Cardiac muscle cell (in vitro differentiated cells and primary cell): ENCODE measurements around the gene KCNMA1. TPM values are rescaled to one million over a fixed set of nuclear protein-coding genes. Genes with fewer than 3 reads are reported as not detected.

Source experiments
- DNase-seq, 2 donors: peaks; one replicate each; pipeline versions ENCODE4 v3.0.0 to v3.0.0-alpha.2; 2010 to 2017; ENCODE audit warnings: low read depth in 1 of 2, low spot score in 1 of 2
- H3K27ac ChIP-seq: fragments of 200-600 bp; sonication (generic); 2 replicates; pipeline ENCODE4 v1.5.1; 2016
- H3K27me3 ChIP-seq: fragments of 200-600 bp; sonication (generic); 2 replicates; pipeline ENCODE4 v1.6.0; 2016; ENCODE audit warnings: control low read depth
- H3K36me3 ChIP-seq: fragments of 200-600 bp; sonication (generic); 2 replicates; pipeline ENCODE4 v1.5.1; 2016; ENCODE audit warnings: control low read depth
- H3K4me1 ChIP-seq: fragments of 200-600 bp; sonication (generic); 2 replicates; pipeline ENCODE4 v1.8.1; 2017; ENCODE audit warnings: low read depth, mild to moderate bottlenecking, mixed run types
- H3K4me3 ChIP-seq: fragments of 200-600 bp; sonication (generic); 2 replicates; pipeline ENCODE4 v1.5.1; 2016; ENCODE audit warnings: mild to moderate bottlenecking
- H3K9me3 ChIP-seq: fragments of 200-600 bp; sonication (generic); 2 replicates; pipeline ENCODE4 v1.5.1; 2017; ENCODE audit warnings: low read depth, mild to moderate bottlenecking, control low read depth
- CTCF ChIP-seq: IDR thresholded peaks from 2 replicates; pipeline ENCODE4 v1.5.1; 2012; ENCODE audit warnings: low read depth, mild to moderate bottlenecking, low read length
- polyA plus RNA-seq: library from polyadenylated mRNA; unstranded; fragments of >200 nt; fragmentation: Nextera tagmentation; extraction: Ambion mirVana; gene quantifications from 2 replicates; pipeline ENCODE4 v1.2.1, GENCODE V29; 2016
- total RNA-seq: library from RNA; depleted of rRNA; stranded (reverse); fragments of >200 nt; gene quantifications from 2 replicates; pipeline ENCODE4 v1.2.3, GENCODE V29; 2016

KCNMA1 gene
- total and polyA plus RNA-seq, 2 experiments from 2014 or later, result 1.8 to 1.9 TPM

- H3K4me3 ChIP-seq, result peak overlapping the region; percentile 70
- peaks cover 4% of the 10 kb centered on the region for H3K4me1 ChIP-seq
- H3K27ac ChIP-seq, result no peak overlapping the region
- DNase-seq, result no peak
- H3K27me3 ChIP-seq, result peaks cover 98% of the 10 kb centered on the region
- H3K9me3 ChIP-seq, result no peaks in the 10 kb centered on the region
- H3K36me3 ChIP-seq, result no peaks in the 10 kb centered on the region
- no peak for TF ChIP-seq CTCF
Observed at GRCh38 chr10:77636282-77636966, 1.2 kb downstream of the KCNMA1 start.

GRCh38 chr10:77635402-77636227, 2.0 kb downstream of the KCNMA1 start:
- TF ChIP-seq CTCF, result no peak
- H3K27ac ChIP-seq, result no peak overlapping the region
- H3K4me1 ChIP-seq, result peaks cover 4% of the 10 kb centered on the region
- H3K4me3 ChIP-seq, result no peak overlapping the region
- H3K36me3 ChIP-seq, result no peaks in the 10 kb centered on the region
- no peaks in the 10 kb centered on the region for H3K9me3 ChIP-seq
- DNase-seq, result no peak
- H3K27me3 ChIP-seq, result peaks cover 90% of the 10 kb centered on the region

- peaks cover 83% of the 10 kb centered on the region for H3K27me3 ChIP-seq
- H3K36me3 ChIP-seq, result no peaks in the 10 kb centered on the region
- no peak for DNase-seq
- H3K4me1 ChIP-seq, result peaks cover 4% of the 10 kb centered on the region
- no peaks in the 10 kb centered on the region for H3K9me3 ChIP-seq
- no peak for TF ChIP-seq CTCF
- no peak overlapping the region for H3K27ac ChIP-seq
- H3K4me3 ChIP-seq, result no peak overlapping the region
Observed at GRCh38 chr10:77634939-77635338, 2.7 kb downstream of the KCNMA1 start.

- Histone ChIP-seq H3K27me3 (peaks cover 70% of the 10 kb centered on the region), H3K9me3 (no peaks in the 10 kb centered on the region), H3K4me1 (peaks cover 4% of the 10 kb centered on the region), H3K4me3 (no peak overlapping the region), H3K27ac (no peak overlapping the region), H3K36me3 (no peaks in the 10 kb centered on the region)
- TF ChIP-seq CTCF, result no peak
- DNase-seq, result no peak
Observed at GRCh38 chr10:77633376-77633775, 4.2 kb downstream of the KCNMA1 start.

GRCh38 chr10:77631241-77631640, 6.4 kb downstream of the KCNMA1 start:
- Histone ChIP-seq H3K27ac (no peak overlapping the region), H3K4me3 (no peak overlapping the region), H3K36me3 (no peaks in the 10 kb centered on the region), H3K4me1 (no peaks in the 10 kb centered on the region), H3K9me3 (no peaks in the 10 kb centered on the region), H3K27me3 (peaks cover 51% of the 10 kb centered on the region)
- no peak for DNase-seq
- no peak for TF ChIP-seq CTCF
